ENCODE data around the gene KRT3. TPM values are rescaled to one million over a fixed set of nuclear protein-coding genes. Genes with fewer than 3 reads are reported as not detected.

Gene KRT3
- total and polyA plus RNA-seq, 10 of the 15 experiments (the other 5 are each of a cell fraction or from before 2014, with no cell fraction given) = not detected

- 0% methylated on average over 1 of the region's 1 CpG for WGBS (ENCODE audit: insufficient coverage, insufficient replicate concordance, low lambda C conversion rate, missing lambda C conversion rate)
- no peaks in the 10 kb centered on the region; the same call in 2 of the 3 replicates for H3K9me3 ChIP-seq (replicated peaks; ENCODE audit: control insufficient read depth, insufficient read depth, low read length)
- ChIA-PET CTCF (no interaction called here), SMC1A (ENCODE audit: uncharacterized antibody, unreplicated experiment) (no interaction called here), POLR2A (no interaction called here), RAD21 (ENCODE audit: unreplicated experiment) (no interaction called here)
- ATAC-seq = no peak
- no peak overlapping the region for H2AFZ ChIP-seq (ENCODE audit: control insufficient read depth, low read depth, low read length)
- in situ Hi-C loops (cut with MboI) = no loop called here
- no TSS peak for BruUV-seq (replicated peaks)
- H3K36me3 ChIP-seq (ENCODE audit: control insufficient read depth in 2 of 2, insufficient read depth in 2 of 2, low read length in 1 of 2) = no peaks in the 10 kb centered on the region
- H3K4me3 ChIP-seq = no peak overlapping the region
- intact Hi-C loops (cut with micrococcal nuclease; ENCODE audit: unreplicated experiment) = no loop called here
- H3K4me1 ChIP-seq (ENCODE audit: control insufficient read depth, insufficient read depth, low read length) = no peaks in the 10 kb centered on the region
- no peak for DNase-seq (ENCODE audit: low read depth, low spot score)
- H3K4me2 ChIP-seq (ENCODE audit: control insufficient read depth, insufficient read depth) = no peak overlapping the region
- no peak overlapping the region for H3K27ac ChIP-seq (ENCODE audit: control insufficient read depth, insufficient read depth)
- no peak for FAIRE-seq
- H4K20me1 ChIP-seq (ENCODE audit: control insufficient read depth, insufficient read depth) = no peaks in the 10 kb centered on the region
- no peak overlapping the region for H3K9ac ChIP-seq (ENCODE audit: control insufficient read depth, insufficient read depth, low read length)
- H3K79me2 ChIP-seq (ENCODE audit: control insufficient read depth, insufficient read depth, low read length) = no peaks in the 10 kb centered on the region
- H3K27me3 ChIP-seq (replicated peaks in 1 of 2; ENCODE audit: control insufficient read depth in 2 of 2, insufficient read depth in 2 of 2, low read length in 1 of 2) = 0 out of 4 replicates have a peak, but pooled peaks cover 0 to 3% of the 10 kb centered on the region in 2 experiments
- TF ChIP-seq BACH1 (IDR thresholded peaks at IDR 0.05; ENCODE audit: borderline replicate concordance) (no peak), PML (IDR thresholded peaks at IDR 0.05; ENCODE audit: low read length) (no peak), RAD21 (IDR thresholded peaks at IDR 0.05; ENCODE audit: insufficient read depth, low read depth, low read length) (no peak), CBFB (IDR thresholded peaks at IDR 0.05; ENCODE audit: low read depth) (no peak), NR2C1 (IDR thresholded peaks at IDR 0.05) (no peak), TCF3 (IDR thresholded peaks at IDR 0.05; ENCODE audit: borderline replicate concordance, insufficient read depth, low read depth, low read length) (no peak), MYB (IDR thresholded peaks at IDR 0.05; ENCODE audit: borderline replicate concordance, low read depth, low read length) (no peak), HDAC2 (IDR thresholded peaks at IDR 0.05) (no peak), CHD4 (IDR thresholded peaks at IDR 0.05) (no peak), ZBTB33 (IDR thresholded peaks at IDR 0.05) (no peak), ETV6 (conservative IDR thresholded peaks at IDR 0.05 in 1 of 2, IDR thresholded peaks at IDR 0.05 in 1 of 2; ENCODE audit: borderline replicate concordance in 1 of 2, low read depth in 1 of 2) (no peak), PAX8 (IDR thresholded peaks at IDR 0.05) (no peak), KAT2A (conservative IDR thresholded peaks at IDR 0.05; ENCODE audit: control insufficient read depth, low read depth, low read length) (no peak)
- TF ChIP-seq, protein P1, sequence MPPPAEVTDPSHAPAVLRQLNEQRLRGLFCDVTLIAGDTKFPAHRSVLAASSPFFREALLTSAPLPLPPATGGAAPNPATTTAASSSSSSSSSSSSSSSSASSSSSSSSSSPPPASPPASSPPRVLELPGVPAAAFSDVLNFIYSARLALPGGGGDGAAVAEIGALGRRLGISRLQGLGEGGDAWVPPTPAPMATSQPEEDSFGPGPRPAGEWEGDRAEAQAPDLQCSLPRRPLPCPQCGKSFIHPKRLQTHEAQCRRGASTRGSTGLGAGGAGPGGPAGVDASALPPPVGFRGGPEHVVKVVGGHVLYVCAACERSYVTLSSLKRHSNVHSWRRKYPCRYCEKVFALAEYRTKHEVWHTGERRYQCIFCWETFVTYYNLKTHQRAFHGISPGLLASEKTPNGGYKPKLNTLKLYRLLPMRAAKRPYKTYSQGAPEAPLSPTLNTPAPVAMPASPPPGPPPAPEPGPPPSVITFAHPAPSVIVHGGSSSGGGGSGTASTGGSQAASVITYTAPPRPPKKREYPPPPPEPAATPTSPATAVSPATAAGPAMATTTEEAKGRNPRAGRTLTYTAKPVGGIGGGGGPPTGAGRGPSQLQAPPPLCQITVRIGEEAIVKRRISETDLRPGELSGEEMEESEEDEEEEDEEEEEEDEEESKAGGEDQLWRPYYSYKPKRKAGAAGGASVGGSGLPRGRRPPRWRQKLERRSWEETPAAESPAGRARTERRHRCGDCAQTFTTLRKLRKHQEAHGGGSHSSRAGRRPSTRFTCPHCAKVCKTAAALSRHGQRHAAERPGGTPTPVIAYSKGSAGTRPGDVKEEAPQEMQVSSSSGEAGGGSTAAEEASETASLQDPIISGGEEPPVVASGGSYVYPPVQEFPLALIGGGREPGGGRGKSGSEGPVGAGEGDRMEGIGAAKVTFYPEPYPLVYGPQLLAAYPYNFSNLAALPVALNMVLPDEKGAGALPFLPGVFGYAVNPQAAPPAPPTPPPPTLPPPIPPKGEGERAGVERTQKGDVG (CRISPR knock-in tag; IDR thresholded peaks at IDR 0.05) = no peak
- TF ChIP-seq, protein P2, sequence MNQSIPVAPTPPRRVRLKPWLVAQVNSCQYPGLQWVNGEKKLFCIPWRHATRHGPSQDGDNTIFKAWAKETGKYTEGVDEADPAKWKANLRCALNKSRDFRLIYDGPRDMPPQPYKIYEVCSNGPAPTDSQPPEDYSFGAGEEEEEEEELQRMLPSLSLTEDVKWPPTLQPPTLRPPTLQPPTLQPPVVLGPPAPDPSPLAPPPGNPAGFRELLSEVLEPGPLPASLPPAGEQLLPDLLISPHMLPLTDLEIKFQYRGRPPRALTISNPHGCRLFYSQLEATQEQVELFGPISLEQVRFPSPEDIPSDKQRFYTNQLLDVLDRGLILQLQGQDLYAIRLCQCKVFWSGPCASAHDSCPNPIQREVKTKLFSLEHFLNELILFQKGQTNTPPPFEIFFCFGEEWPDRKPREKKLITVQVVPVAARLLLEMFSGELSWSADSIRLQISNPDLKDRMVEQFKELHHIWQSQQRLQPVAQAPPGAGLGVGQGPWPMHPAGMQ (IDR thresholded peaks at IDR 0.05; ENCODE audit: borderline replicate concordance) = no peak
These were observed 30.2 kb downstream of the KRT3 start for GRCh38 chr12:52765702-52766101.

All from GM12878 (cell line).